ENCODE results near the gene CHST10.

Gene CHST10

DNA sequence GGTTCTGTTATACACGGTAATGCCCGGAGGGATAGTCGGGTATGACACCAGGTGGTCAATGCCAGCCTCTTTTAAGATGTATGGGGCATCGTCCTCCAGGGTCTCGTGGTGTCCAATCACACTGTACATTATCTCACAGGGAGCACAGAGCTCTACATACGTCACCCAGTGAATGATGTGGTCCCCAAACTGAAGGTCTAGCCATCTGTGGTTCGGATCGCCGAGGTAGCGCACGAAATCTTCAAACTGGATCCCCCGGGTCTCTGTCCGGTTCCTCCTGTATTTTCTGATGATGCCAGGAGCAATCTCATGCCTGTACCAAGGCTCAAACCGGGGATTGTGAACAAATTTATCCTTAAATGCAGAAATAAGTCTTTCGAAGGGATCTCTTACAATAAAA, 24.1 kb downstream of the CHST10 start:
- TF ChIP-seq Cebpa-rat (IDR thresholded peaks at IDR 0.05): no peak
- peak overlapping the region in 1 of 11 experiments; percentile 62; a peak in 4 of 22 replicates for H3K4me2 ChIP-seq
- H3K4me1 ChIP-seq: peaks cover 0 to 21% (median 15%) of the 10 kb centered on the region in 10 experiments; a peak in 16 of 20 replicates
- no peak overlapping the region for H3K9ac ChIP-seq
- peaks cover 25 to 62% (median 47%) of the 10 kb centered on the region in 11 experiments; a peak in 21 of 22 replicates for H3K36me3 ChIP-seq
- no peaks in the 10 kb centered on the region for H3K27me3 ChIP-seq
- no peak overlapping the region for H3K4me3 ChIP-seq
- no peak overlapping the region for H3K27ac ChIP-seq
- 0 out of 22 replicates have a peak, but pooled peaks cover 0 to 5% (median 0%) of the 10 kb centered on the region in 11 experiments for H4K20me1 ChIP-seq
- H3K9me3 ChIP-seq (replicated peaks in 1 of 11): no peaks in the 10 kb centered on the region

DNA sequence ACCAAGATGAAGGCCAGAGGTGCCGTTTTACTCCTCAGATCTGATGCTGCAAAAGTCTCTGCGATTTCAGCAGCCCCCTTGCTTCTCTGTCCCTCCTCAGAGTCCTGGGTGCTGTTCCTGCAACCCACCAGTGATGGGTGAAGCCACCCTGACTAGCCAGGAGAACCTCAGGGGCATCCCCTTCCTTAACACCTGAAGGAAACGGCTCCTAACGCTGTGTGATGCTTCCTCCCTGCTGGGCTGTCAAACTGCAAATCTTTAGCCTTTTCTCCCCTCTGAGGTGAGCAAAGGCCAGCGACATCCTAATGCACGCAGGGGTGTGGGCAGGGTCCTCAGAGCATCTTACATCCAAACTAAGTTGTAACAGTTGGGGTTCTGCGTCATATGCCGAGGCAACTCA, 24.8 kb downstream of the CHST10 start:
- TF ChIP-seq Cebpa-rat (IDR thresholded peaks at IDR 0.05): no peak
- H3K4me1 ChIP-seq: peaks cover 0 to 27% (median 18%) of the 10 kb centered on the region in 10 experiments; a peak in 16 of 20 replicates
- peaks cover 25 to 56% (median 41%) of the 10 kb centered on the region in 11 experiments; a peak in 21 of 22 replicates for H3K36me3 ChIP-seq
- H3K9me3 ChIP-seq (replicated peaks in 1 of 11): no peaks in the 10 kb centered on the region
- H3K27me3 ChIP-seq: no peaks in the 10 kb centered on the region
- H4K20me1 ChIP-seq: 0 out of 22 replicates have a peak, but pooled peaks cover 0 to 2% (median 0%) of the 10 kb centered on the region in 11 experiments
- no peak overlapping the region for H3K27ac ChIP-seq
- no peak overlapping the region for H3K4me3 ChIP-seq
- no peak overlapping the region for H3K4me2 ChIP-seq
- no peak overlapping the region for H3K9ac ChIP-seq

DNA sequence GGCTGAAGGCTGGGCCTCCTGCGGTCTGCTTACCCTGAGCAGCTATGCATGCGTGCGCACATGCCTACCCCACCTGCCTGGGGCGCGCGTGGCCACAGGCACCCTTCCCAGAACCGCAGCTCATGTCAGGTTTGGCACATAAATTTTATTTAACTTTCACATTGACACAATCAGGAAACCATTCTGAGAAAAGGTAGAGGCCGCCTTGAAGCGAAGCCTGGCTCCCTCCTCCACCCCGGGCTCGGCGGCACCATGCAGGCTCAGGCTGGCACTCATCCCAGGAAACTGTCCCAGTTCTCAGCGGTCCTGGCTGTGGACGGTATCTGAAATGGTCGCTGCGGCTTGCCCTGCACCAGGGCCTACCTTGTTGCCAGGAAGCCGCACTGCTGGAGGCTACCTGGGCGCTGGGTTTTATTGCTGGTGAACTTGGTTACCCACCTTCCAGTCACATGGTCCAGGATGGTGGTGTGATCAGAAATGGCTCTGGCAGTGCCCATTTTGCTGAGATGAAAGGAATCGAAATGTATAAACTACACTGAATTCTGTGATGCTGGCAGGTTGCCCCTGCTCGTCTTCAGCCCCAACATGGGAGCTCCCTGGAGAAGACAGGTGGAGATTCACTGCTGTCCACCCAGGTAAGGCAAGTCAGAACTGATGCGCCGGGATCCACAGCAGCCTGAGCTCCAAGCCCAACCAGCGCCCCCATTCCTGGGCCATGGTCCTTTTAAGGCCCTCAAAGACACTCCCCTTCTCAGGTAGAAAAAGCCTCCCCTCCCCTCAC, 25.5 kb downstream of the CHST10 start:
- Histone ChIP-seq H3K36me3 (peaks cover 19 to 48% (median 35%) of the 10 kb centered on the region in 11 experiments; a peak in 21 of 22 replicates), H3K4me2 (no peak overlapping the region), H3K4me1 (peaks cover 0 to 29% (median 18%) of the 10 kb centered on the region in 10 experiments; a peak in 16 of 20 replicates), H3K9ac (no peak overlapping the region), H3K9me3 (replicated peaks in 1 of 11) (no peaks in the 10 kb centered on the region), H3K4me3 (no peak overlapping the region), H4K20me1 (no peaks in the 10 kb centered on the region), H3K27me3 (no peaks in the 10 kb centered on the region), H3K27ac (no peak overlapping the region)
- no peak for TF ChIP-seq Cebpa-rat (IDR thresholded peaks at IDR 0.05)

DNA sequence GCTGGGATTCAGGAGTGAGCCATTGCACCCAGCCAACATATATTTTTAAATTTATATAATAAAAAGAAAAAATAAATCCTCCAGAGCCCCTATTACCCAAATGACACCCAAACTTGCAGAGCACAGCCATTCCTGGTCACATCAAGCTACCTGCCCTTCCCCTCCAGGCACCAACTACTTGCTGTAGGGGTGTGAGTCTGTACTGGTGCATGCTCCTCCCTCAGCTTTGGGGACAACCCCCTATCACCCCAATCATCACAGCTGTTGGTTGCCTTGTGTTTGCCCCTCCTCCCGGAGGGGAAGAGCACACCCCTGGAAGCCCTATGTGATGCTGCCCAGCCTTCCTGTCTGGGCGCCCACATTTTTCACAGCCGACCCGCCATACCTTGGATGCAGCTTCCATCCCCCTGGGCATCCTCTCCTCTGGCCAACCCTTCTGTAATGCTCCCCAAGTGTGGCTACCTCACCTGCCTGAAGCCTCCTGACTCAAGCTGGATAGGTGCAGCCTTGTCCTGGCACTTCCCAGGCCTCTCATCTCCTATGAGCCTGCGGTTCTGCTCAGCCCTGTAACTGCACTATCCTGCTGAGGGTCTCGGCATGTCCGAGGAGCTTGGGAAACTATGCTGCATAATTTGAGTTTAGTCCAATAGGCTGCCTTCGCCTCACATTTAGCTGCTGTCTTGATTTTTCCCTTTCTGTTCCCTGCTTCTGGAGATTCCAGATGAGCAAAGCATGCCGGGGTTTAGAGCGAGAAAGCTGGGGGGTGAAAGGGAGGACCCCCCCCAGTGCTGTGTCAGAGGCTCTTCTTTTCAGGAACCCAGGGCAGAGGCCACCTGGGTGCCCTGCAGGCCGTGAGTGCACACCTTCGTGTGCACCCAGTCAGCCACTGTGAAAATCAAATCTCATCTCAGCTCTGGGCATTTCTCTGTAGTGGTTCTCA, 27.2 kb downstream of the CHST10 start:
- H3K36me3 ChIP-seq: peaks cover 11 to 31% (median 22%) of the 10 kb centered on the region in 11 experiments; a peak in 20 of 22 replicates
- H3K27ac ChIP-seq: no peak overlapping the region
- H3K9me3 ChIP-seq (replicated peaks in 1 of 11): no peaks in the 10 kb centered on the region
- TF ChIP-seq Cebpa-rat (IDR thresholded peaks at IDR 0.05): no peak
- H4K20me1 ChIP-seq: no peaks in the 10 kb centered on the region
- H3K4me3 ChIP-seq: no peak overlapping the region
- H3K27me3 ChIP-seq: no peaks in the 10 kb centered on the region
- no peak overlapping the region for H3K4me2 ChIP-seq
- peaks cover 0 to 29% (median 18%) of the 10 kb centered on the region in 10 experiments; a peak in 16 of 20 replicates for H3K4me1 ChIP-seq
- no peak overlapping the region for H3K9ac ChIP-seq

DNA sequence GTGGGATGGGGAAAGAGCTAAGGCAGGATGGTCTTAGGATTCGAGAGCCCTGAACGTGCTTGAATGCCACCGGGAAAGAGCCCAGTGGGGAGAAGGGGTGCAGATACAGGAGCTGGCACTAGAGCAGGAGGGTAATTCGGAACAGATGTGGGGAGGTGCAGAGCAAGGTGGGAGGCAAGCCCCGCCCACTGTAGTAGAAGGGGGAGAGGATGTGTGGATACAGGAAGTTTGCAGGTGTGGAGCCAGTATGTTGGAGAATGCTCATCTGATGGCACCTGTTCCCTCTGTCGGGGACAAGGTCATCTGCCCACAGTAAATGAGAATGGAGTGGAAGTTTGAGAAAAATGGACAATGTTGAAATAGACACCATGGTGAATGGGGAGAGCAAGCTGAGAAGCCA, 28.8 kb downstream of the CHST10 start:
- peaks cover 0 to 17% (median 7%) of the 10 kb centered on the region in 10 experiments; a peak in 12 of 20 replicates for H3K4me1 ChIP-seq
- no peaks in the 10 kb centered on the region for H4K20me1 ChIP-seq
- 0 out of 22 replicates have a peak overlapping the region, but pooled peaks of 1 of the 11 experiments have one; percentile 23 for H3K9ac ChIP-seq
- H3K36me3 ChIP-seq: peaks cover 11 to 28% (median 20%) of the 10 kb centered on the region in 11 experiments; a peak in 20 of 22 replicates
- H3K9me3 ChIP-seq (replicated peaks in 1 of 11): no peaks in the 10 kb centered on the region
- H3K27me3 ChIP-seq: no peaks in the 10 kb centered on the region
- TF ChIP-seq Cebpa-rat (IDR thresholded peaks at IDR 0.05): no peak
- H3K4me2 ChIP-seq: peak overlapping the region in 7 of 11 experiments; percentile 17 to 56 (median 37); a peak in 11 of 22 replicates
- no peak overlapping the region for H3K27ac ChIP-seq
- H3K4me3 ChIP-seq: no peak overlapping the region

DNA sequence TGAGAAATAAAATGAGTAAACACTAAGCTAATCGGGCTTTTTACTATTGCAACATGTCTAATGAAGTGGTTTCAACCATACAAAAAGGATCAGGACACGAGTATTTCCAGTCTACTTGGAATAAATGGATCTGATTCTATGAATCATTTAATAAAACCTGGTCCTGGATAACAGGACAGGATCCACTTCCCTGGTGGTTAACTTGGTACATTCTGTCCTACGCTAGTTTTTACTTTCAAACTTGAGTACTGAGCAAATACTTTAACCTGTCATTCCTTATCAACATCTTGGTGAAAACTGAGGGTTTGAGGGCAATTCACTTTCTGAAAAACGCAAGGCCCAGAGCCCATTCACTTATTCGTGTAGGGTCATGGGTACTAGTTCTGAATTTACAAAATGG, 33.5 kb downstream of the CHST10 start:
- Histone ChIP-seq H3K4me1 (peaks cover 0 to 14% (median 6%) of the 10 kb centered on the region in 10 experiments; a peak in 10 of 20 replicates), H3K27ac (no peak overlapping the region), H3K9ac (no peak overlapping the region), H3K36me3 (no peaks in the 10 kb centered on the region), H4K20me1 (no peaks in the 10 kb centered on the region), H3K9me3 (replicated peaks in 1 of 11) (no peaks in the 10 kb centered on the region), H3K4me3 (no peak overlapping the region), H3K4me2 (no peak overlapping the region), H3K27me3 (no peaks in the 10 kb centered on the region)
- no peak for TF ChIP-seq Cebpa-rat (IDR thresholded peaks at IDR 0.05)

DNA sequence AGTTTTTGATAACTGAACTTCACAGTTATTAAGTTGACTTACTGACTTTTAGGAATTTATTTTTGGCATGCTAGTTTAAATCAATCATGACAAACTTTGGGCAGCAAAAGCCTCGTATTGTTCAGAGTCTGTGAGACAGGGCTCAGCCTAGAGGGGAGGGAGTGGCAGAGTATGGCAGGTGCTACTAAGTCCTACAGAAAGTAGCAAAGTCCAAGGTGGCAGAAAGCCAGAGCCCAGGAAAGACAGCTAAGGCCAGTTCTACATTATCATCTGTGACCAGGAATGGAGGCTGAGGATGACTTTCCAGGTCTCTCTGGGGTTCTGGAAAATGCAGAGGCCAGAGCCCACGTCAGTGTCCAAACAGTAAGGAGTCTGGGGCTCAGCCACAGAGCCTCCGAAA, 34.2 kb downstream of the CHST10 start:
- Histone ChIP-seq H3K9ac (no peak overlapping the region), H3K4me1 (peaks cover 0 to 8% (median 1%) of the 10 kb centered on the region in 10 experiments; a peak in 10 of 20 replicates), H3K36me3 (no peaks in the 10 kb centered on the region), H3K4me3 (no peak overlapping the region), H4K20me1 (no peaks in the 10 kb centered on the region), H3K4me2 (no peak overlapping the region), H3K27ac (no peak overlapping the region), H3K9me3 (replicated peaks in 1 of 11) (no peaks in the 10 kb centered on the region), H3K27me3 (no peaks in the 10 kb centered on the region)
- no peak for TF ChIP-seq Cebpa-rat (IDR thresholded peaks at IDR 0.05)

DNA sequence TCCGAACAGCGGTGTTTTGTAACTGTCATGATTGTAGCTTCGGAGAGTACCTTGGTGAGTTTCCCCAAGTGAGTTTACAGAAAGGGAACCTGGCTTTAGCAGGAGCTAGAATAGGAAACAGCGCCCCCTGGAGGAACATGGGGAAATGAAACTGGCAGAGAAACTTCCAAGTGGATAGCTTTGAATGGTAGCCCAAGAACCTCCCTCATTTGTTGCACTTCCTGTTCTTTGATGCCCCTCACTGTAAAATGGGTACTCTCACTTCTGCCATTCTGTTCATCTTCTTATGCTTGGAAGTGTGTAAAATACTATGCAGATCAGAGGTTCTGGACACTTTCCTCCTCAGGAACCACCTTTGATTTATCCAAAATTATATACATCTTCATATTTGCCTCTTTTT, 36.2 kb downstream of the CHST10 start:
- no peak for TF ChIP-seq Cebpa-rat (IDR thresholded peaks at IDR 0.05)
- Histone ChIP-seq H3K4me2 (no peak overlapping the region), H3K9me3 (replicated peaks in 1 of 11) (no peaks in the 10 kb centered on the region), H3K36me3 (no peaks in the 10 kb centered on the region), H4K20me1 (no peaks in the 10 kb centered on the region), H3K9ac (no peak overlapping the region), H3K27me3 (no peaks in the 10 kb centered on the region), H3K27ac (no peak overlapping the region), H3K4me1 (peaks cover 0 to 4% (median 0%) of the 10 kb centered on the region in 10 experiments; a peak in 1 of 20 replicates), H3K4me3 (no peak overlapping the region)

DNA sequence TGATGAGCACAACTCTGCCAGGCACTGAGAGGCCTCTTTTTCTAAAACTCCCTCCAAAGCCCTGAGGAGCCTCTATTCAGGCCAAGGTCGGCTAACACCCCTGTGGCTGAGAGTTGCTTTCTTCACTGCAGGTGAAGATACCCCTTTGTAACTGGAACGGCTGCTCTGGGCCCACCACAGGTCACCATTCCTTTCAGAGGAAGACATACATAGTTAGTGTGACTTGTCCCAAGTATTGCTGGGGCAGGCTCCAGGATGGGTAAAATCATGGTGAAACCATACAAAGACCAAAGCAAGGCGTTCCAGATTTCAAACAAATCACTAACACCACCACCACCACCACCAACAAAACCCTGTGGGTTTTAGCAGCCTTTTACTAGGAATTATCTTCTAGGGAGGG, 36.8 kb downstream of the CHST10 start:
- no peak overlapping the region for H3K4me3 ChIP-seq
- no peaks in the 10 kb centered on the region for H4K20me1 ChIP-seq
- no peaks in the 10 kb centered on the region for H3K36me3 ChIP-seq
- TF ChIP-seq Cebpa-rat (IDR thresholded peaks at IDR 0.05): no peak
- H3K27ac ChIP-seq: no peak overlapping the region
- H3K9me3 ChIP-seq (replicated peaks in 1 of 11): no peaks in the 10 kb centered on the region
- H3K9ac ChIP-seq: no peak overlapping the region
- no peaks in the 10 kb centered on the region for H3K27me3 ChIP-seq
- H3K4me2 ChIP-seq: no peak overlapping the region
- peaks cover 0 to 4% (median 0%) of the 10 kb centered on the region in 10 experiments; a peak in 1 of 20 replicates for H3K4me1 ChIP-seq

All from BLaER1 treated with 17β-estradiol and CSF1 and Interleukin-3, amounts not matched to agents 10 nM and 100 nM (cell line).